HG03571 (cell line): ENCODE results near the gene FSTL4.

Experiments used
- ATAC-seq: cut with Tn5 transposase; IDR thresholded peaks from one replicate; pipeline ENCODE4 v1.9.1; 2021; ENCODE audit not compliant: unreplicated experiment

FSTL4 gene

GRCh38 chr5:133393776-133394476 lies 218.4 kb downstream of the FSTL4 start:
- no peak for ATAC-seq

- ATAC-seq = no peak
Observed at GRCh38 chr5:133392448-133392847, 219.9 kb downstream of the FSTL4 start.

- no peak for ATAC-seq
Observed at GRCh38 chr5:133391354-133392136, 220.8 kb downstream of the FSTL4 start.

GRCh38 chr5:133390416-133391353 lies 221.7 kb downstream of the FSTL4 start:
- ATAC-seq = no peak

- no peak for ATAC-seq
Observed at GRCh38 chr5:133389066-133389590, 223.2 kb downstream of the FSTL4 start.

GRCh38 chr5:133387621-133388020 lies 224.7 kb downstream of the FSTL4 start:
- no peak for ATAC-seq

GRCh38 chr5:133387091-133387490 lies 225.2 kb downstream of the FSTL4 start:
- no peak for ATAC-seq

- ATAC-seq = no peak
Observed at GRCh38 chr5:133386662-133387061, 225.7 kb downstream of the FSTL4 start.

- ATAC-seq = no peak
Observed at GRCh38 chr5:133385346-133385745, 227.0 kb downstream of the FSTL4 start.

- ATAC-seq = no peak
Observed at GRCh38 chr5:133384903-133385302, 227.4 kb downstream of the FSTL4 start.

- no peak for ATAC-seq
Observed at GRCh38 chr5:133384120-133384855, 228.1 kb downstream of the FSTL4 start.

- ATAC-seq = no peak
Observed at GRCh38 chr5:133383580-133383939, 228.8 kb downstream of the FSTL4 start.

GRCh38 chr5:133382661-133383579 lies 229.4 kb downstream of the FSTL4 start:
- ATAC-seq = no peak

GRCh38 chr5:133381571-133382365 lies 230.6 kb downstream of the FSTL4 start:
- no peak for ATAC-seq

- no peak for ATAC-seq
Observed at GRCh38 chr5:133381041-133381440, 231.3 kb downstream of the FSTL4 start.

- no peak for ATAC-seq
Observed at GRCh38 chr5:133377736-133378135, 234.6 kb downstream of the FSTL4 start.

GRCh38 chr5:133376986-133377385 lies 235.4 kb downstream of the FSTL4 start:
- no peak for ATAC-seq

- no peak for ATAC-seq
Observed at GRCh38 chr5:133373121-133373870, 239.0 kb downstream of the FSTL4 start.
